Measurements from ENCODE around the gene EPB41L4A.
A peak's percentile ranks its signal among the peaks of the same experiment; 100 is the strongest.

EPB41L4A gene

GRCh38 chr5:112119969-112120368, 299.1 kb downstream of the EPB41L4A start:
- H3K27ac ChIP-seq, result no peak overlapping the region
- TF ChIP-seq, protein P1, sequence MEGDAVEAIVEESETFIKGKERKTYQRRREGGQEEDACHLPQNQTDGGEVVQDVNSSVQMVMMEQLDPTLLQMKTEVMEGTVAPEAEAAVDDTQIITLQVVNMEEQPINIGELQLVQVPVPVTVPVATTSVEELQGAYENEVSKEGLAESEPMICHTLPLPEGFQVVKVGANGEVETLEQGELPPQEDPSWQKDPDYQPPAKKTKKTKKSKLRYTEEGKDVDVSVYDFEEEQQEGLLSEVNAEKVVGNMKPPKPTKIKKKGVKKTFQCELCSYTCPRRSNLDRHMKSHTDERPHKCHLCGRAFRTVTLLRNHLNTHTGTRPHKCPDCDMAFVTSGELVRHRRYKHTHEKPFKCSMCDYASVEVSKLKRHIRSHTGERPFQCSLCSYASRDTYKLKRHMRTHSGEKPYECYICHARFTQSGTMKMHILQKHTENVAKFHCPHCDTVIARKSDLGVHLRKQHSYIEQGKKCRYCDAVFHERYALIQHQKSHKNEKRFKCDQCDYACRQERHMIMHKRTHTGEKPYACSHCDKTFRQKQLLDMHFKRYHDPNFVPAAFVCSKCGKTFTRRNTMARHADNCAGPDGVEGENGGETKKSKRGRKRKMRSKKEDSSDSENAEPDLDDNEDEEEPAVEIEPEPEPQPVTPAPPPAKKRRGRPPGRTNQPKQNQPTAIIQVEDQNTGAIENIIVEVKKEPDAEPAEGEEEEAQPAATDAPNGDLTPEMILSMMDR (conservative IDR thresholded peaks at IDR 0.05), result no peak

DNA sequence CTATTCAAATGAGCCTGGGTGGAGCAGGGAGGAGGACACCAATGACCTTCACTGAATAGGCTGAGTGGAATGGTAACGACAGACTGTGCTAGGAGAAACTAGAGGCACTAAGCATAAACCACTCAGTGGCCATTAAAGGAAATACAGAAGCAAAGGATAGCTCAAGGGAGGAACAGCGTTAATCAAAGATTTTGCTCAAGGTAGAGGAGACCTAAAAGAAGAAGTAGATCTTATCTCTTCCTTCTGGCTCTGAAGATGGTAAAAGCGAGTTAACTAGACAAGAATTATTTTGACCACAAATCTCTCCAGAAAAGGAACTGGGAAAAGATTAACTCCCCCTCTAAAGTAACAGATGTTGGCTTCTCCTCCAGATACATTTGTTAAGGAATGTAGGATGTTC, 299.6 kb downstream of the EPB41L4A start:
- TF ChIP-seq, protein P1 (conservative IDR thresholded peaks at IDR 0.05), result 0 out of 2 replicates have a peak, but pooled peaks have one; percentile 8

DNA sequence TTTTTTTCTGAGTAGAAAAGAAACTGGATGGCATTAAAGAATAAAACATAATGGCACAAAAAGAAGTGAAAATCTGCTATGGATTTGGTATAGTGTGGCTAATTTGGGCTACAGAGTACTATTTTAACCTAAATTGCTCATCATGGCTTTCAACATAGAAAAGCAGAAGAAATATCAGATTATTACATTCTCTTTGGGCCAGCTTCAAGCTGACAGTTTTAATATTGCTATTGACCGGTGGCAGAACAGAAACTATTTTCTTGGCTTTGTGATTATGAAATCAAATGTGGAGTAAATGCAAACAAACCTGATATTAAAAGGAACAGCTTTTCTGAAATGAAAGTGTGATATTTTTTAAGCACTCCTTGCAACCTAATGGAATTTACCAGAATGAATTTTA, 301.5 kb downstream of the EPB41L4A start:
- TF ChIP-seq, protein P1 (conservative IDR thresholded peaks at IDR 0.05), result no peak
- no peak overlapping the region for H3K27ac ChIP-seq

More for the DNA sequence above, 299.6 kb downstream of the EPB41L4A start:
- no peak overlapping the region for H3K27ac ChIP-seq

DNA sequence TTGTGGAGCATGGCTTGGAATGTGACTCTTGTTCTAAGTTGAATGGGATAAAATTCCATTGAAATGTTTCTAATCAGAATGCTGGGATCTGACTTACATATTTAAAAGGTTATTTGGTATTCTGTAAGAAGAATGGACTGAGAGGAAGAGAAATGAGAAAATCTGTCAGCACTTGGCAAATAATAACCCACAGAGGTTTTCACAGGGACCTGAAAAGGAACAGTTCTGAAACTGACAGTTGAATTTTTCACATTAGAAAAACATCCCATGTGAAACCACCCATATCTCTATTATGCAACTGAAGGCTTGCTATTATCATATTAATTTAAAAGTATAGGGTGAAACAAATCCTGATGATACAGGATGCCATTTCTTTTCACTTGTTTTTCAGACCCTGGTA, 302.7 kb downstream of the EPB41L4A start:
- no peak overlapping the region for H3K27ac ChIP-seq
- TF ChIP-seq, protein P1 (conservative IDR thresholded peaks at IDR 0.05), result no peak

DNA sequence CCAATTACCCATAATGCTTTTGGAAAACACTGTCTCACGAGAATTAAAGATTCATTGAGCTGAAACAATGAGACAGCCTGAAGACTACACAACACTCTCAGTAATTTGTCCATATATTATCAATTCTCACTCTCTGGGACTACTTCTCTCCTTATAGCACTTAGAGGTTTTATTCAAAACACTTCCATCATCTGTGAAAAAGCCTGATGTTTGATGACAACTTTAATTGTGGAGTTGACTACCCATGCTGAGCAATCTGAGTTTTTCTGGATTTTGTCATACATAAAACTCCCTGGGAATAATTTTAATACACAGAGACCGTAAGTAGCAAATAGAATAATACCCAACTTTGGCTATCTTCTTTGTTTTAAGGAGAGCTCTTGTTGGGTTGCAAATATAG, 305.5 kb downstream of the EPB41L4A start:
- H3K27ac ChIP-seq, result no peak overlapping the region
- TF ChIP-seq, protein P1 (conservative IDR thresholded peaks at IDR 0.05), result no peak

Measured in VCaP (cell line).